ENCODE results near the gene CAMTA1. TPM values are rescaled to one million over a fixed set of nuclear protein-coding genes. Genes with fewer than 3 reads are reported as not detected.

CAMTA1 gene
- polyA plus RNA-seq, 1 of the 3 experiments (the other 2 are of a cell fraction) = 63.1 TPM

DNA sequence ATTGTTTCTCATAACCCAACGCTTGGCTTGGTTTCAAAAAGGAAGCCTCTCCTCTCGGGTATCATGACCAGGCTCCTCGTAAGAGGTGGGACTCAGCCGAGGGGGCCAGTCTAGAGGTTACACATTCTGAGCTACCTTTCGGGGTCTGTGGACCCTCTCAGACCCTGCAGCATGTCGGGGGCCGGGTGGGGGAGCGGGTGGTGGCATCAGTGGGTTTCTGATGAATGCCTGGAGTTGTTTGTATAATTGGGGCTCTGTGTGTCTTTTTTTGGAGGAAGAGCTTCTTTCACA, 229.3 kb downstream of the CAMTA1 start (continued):
- TF ChIP-seq, protein P1, sequence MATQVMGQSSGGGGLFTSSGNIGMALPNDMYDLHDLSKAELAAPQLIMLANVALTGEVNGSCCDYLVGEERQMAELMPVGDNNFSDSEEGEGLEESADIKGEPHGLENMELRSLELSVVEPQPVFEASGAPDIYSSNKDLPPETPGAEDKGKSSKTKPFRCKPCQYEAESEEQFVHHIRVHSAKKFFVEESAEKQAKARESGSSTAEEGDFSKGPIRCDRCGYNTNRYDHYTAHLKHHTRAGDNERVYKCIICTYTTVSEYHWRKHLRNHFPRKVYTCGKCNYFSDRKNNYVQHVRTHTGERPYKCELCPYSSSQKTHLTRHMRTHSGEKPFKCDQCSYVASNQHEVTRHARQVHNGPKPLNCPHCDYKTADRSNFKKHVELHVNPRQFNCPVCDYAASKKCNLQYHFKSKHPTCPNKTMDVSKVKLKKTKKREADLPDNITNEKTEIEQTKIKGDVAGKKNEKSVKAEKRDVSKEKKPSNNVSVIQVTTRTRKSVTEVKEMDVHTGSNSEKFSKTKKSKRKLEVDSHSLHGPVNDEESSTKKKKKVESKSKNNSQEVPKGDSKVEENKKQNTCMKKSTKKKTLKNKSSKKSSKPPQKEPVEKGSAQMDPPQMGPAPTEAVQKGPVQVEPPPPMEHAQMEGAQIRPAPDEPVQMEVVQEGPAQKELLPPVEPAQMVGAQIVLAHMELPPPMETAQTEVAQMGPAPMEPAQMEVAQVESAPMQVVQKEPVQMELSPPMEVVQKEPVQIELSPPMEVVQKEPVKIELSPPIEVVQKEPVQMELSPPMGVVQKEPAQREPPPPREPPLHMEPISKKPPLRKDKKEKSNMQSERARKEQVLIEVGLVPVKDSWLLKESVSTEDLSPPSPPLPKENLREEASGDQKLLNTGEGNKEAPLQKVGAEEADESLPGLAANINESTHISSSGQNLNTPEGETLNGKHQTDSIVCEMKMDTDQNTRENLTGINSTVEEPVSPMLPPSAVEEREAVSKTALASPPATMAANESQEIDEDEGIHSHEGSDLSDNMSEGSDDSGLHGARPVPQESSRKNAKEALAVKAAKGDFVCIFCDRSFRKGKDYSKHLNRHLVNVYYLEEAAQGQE (IDR thresholded peaks at IDR 0.05; ENCODE audit: low read depth, low read length) = no peak
- no peak for TF ChIP-seq EP300 (IDR thresholded peaks at IDR 0.05; ENCODE audit: borderline replicate concordance in 1 of 2, low read depth in 1 of 2, low read length in 1 of 2)
- no peak for TF ChIP-seq MAX (IDR thresholded peaks at IDR 0.05; ENCODE audit: low read depth)
- TF ChIP-seq TAF1 (IDR thresholded peaks at IDR 0.05; ENCODE audit: borderline replicate concordance, low read depth, low read length) = no peak
- TF ChIP-seq EZH2phosphoT487 (IDR thresholded peaks at IDR 0.05; ENCODE audit: borderline replicate concordance, low read depth) = no peak
- TF ChIP-seq RFX5 (IDR thresholded peaks at IDR 0.05; ENCODE audit: low read length) = no peak

DNA sequence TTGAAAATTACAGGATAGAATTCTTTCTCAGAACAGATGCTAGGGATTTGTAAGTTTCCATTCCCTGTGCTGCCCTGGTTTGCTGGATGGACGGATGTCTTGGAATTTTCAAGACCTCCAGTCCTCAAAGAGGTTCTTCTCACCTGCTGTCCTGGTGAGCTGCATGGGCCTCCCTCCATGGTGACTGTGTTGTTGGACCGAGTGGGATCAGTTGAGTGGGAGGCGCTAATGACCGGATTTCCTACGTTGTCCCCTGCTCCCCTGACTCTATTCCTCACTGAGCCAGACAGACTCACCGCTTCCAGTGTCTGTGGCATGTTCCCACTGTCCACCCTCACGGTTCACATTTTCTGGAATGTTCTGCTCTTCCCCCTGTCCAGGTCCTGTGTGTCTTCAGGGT, 229.8 kb downstream of the CAMTA1 start:
- CTCF ChIA-PET = no interaction called here
- H3K27me3 ChIP-seq (ENCODE audit: insufficient read depth) = no peaks in the 10 kb centered on the region
- H3K4me1 ChIP-seq (ENCODE audit: control insufficient read depth in 1 of 2, insufficient read depth in 2 of 2, low read depth in 1 of 2, low read length in 1 of 2) = peaks cover 0 to 3% of the 10 kb centered on the region in 2 experiments; a peak in 1 of 4 replicates
- no peaks in the 10 kb centered on the region for H3K9me2 ChIP-seq
- no peaks in the 10 kb centered on the region for H3K79me2 ChIP-seq (ENCODE audit: insufficient read depth)
- TF ChIP-seq NRF1 (IDR thresholded peaks at IDR 0.05; ENCODE audit: low read depth, low read length) (no peak), EZH2phosphoT487 (IDR thresholded peaks at IDR 0.05; ENCODE audit: borderline replicate concordance, low read depth) (no peak), YY1 (IDR thresholded peaks at IDR 0.05; ENCODE audit: low read depth) (no peak), MEF2A (IDR thresholded peaks at IDR 0.05; ENCODE audit: borderline replicate concordance, low read depth) (no peak), POLR2AphosphoS5 (IDR thresholded peaks at IDR 0.05; ENCODE audit: low read depth, low read length) (no peak), CHD2 (IDR thresholded peaks at IDR 0.05; ENCODE audit: low read length, partially characterized antibody) (no peak), TAF1 (IDR thresholded peaks at IDR 0.05; ENCODE audit: borderline replicate concordance, low read depth, low read length) (no peak), TCF12 (IDR thresholded peaks at IDR 0.05) (no peak), RXRA (IDR thresholded peaks at IDR 0.05; ENCODE audit: borderline replicate concordance, low read depth) (no peak), USF2 (IDR thresholded peaks at IDR 0.05; ENCODE audit: borderline replicate concordance, low read depth, low read length) (no peak), MXI1 (IDR thresholded peaks at IDR 0.05; ENCODE audit: low read depth, low read length) (no peak), USF1 (IDR thresholded peaks at IDR 0.05; ENCODE audit: borderline replicate concordance, low read depth) (no peak), TEAD4 (IDR thresholded peaks at IDR 0.05; ENCODE audit: borderline replicate concordance, insufficient read depth) (no peak), RFX5 (IDR thresholded peaks at IDR 0.05; ENCODE audit: low read length) (no peak), NFIC (IDR thresholded peaks at IDR 0.05; ENCODE audit: borderline replicate concordance) (no peak), JUND (IDR thresholded peaks at IDR 0.05) (no peak)
- TF ChIP-seq, protein P2, sequence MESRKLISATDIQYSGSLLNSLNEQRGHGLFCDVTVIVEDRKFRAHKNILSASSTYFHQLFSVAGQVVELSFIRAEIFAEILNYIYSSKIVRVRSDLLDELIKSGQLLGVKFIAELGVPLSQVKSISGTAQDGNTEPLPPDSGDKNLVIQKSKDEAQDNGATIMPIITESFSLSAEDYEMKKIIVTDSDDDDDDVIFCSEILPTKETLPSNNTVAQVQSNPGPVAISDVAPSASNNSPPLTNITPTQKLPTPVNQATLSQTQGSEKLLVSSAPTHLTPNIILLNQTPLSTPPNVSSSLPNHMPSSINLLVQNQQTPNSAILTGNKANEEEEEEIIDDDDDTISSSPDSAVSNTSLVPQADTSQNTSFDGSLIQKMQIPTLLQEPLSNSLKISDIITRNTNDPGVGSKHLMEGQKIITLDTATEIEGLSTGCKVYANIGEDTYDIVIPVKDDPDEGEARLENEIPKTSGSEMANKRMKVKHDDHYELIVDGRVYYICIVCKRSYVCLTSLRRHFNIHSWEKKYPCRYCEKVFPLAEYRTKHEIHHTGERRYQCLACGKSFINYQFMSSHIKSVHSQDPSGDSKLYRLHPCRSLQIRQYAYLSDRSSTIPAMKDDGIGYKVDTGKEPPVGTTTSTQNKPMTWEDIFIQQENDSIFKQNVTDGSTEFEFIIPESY (IDR thresholded peaks at IDR 0.05; ENCODE audit: borderline replicate concordance, low read depth) = no peak
- TF ChIP-seq, protein P1 (IDR thresholded peaks at IDR 0.05; ENCODE audit: low read depth, low read length) = no peak
- DNase-seq = no peak
- H3K27ac ChIP-seq (ENCODE audit: low read depth in 2 of 2, low read length in 1 of 2) = no peak overlapping the region
- H3K9me3 ChIP-seq = no peaks in the 10 kb centered on the region
- no peak overlapping the region for H3K4me2 ChIP-seq
- H3F3A ChIP-seq (replicated peaks; ENCODE audit: insufficient read depth) = no peaks in the 10 kb centered on the region
- H2AFZ ChIP-seq (ENCODE audit: low read depth) = no peak overlapping the region
- no peaks in the 10 kb centered on the region for H4K20me1 ChIP-seq (ENCODE audit: insufficient read depth)
- POLR2A ChIA-PET = no interaction called here
- H3K9ac ChIP-seq = no peak overlapping the region
- no peak overlapping the region for H3K4me3 ChIP-seq (ENCODE audit: low read depth in 2 of 2, low read length in 1 of 2)
- 70% methylated on average over 7 of the region's 7 CpGs for WGBS (ENCODE audit: low lambda C conversion rate)
- H3K36me3 ChIP-seq (replicated peaks in 1 of 2; ENCODE audit: control insufficient read depth in 1 of 2, insufficient read depth in 2 of 2, low read length in 1 of 2) = no peaks in the 10 kb centered on the region
